Measurements from ENCODE around the gene SCYGR3. TPM values are rescaled to one million over a fixed set of nuclear protein-coding genes. Genes with fewer than 3 reads are reported as not detected.
A peak's percentile ranks its signal among the peaks of the same experiment; 100 is the strongest.

SCYGR3 gene
- polyA plus RNA-seq, 1 donor from 2014 or later, result not detected

- H3K36me3 ChIP-seq (ENCODE audit: insufficient read depth, low read length), result no peaks in the 10 kb centered on the region
- H2AFZ ChIP-seq (ENCODE audit: low read depth, low read length), result no peak overlapping the region
- peak overlapping the region; percentile 75 for H3K4me2 ChIP-seq (ENCODE audit: low read length)
- H4K20me1 ChIP-seq (ENCODE audit: insufficient read depth), result no peaks in the 10 kb centered on the region
- TF ChIP-seq, protein P1, sequence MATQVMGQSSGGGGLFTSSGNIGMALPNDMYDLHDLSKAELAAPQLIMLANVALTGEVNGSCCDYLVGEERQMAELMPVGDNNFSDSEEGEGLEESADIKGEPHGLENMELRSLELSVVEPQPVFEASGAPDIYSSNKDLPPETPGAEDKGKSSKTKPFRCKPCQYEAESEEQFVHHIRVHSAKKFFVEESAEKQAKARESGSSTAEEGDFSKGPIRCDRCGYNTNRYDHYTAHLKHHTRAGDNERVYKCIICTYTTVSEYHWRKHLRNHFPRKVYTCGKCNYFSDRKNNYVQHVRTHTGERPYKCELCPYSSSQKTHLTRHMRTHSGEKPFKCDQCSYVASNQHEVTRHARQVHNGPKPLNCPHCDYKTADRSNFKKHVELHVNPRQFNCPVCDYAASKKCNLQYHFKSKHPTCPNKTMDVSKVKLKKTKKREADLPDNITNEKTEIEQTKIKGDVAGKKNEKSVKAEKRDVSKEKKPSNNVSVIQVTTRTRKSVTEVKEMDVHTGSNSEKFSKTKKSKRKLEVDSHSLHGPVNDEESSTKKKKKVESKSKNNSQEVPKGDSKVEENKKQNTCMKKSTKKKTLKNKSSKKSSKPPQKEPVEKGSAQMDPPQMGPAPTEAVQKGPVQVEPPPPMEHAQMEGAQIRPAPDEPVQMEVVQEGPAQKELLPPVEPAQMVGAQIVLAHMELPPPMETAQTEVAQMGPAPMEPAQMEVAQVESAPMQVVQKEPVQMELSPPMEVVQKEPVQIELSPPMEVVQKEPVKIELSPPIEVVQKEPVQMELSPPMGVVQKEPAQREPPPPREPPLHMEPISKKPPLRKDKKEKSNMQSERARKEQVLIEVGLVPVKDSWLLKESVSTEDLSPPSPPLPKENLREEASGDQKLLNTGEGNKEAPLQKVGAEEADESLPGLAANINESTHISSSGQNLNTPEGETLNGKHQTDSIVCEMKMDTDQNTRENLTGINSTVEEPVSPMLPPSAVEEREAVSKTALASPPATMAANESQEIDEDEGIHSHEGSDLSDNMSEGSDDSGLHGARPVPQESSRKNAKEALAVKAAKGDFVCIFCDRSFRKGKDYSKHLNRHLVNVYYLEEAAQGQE (IDR thresholded peaks at IDR 0.05; ENCODE audit: borderline replicate concordance), result no peak
- TF ChIP-seq EZH2 (IDR thresholded peaks at IDR 0.05; ENCODE audit: borderline replicate concordance, insufficient read depth, low read length, poor library complexity, severe bottlenecking) (no peak), SMC3 (conservative IDR thresholded peaks at IDR 0.05; ENCODE audit: poor library complexity) (no peak), MXI1 (conservative IDR thresholded peaks at IDR 0.05; ENCODE audit: poor library complexity, severe bottlenecking) (no peak), RAD21 (conservative IDR thresholded peaks at IDR 0.05) (no peak), POLR2AphosphoS5 (IDR thresholded peaks at IDR 0.05) (no peak), EP300 (conservative IDR thresholded peaks at IDR 0.05; ENCODE audit: poor library complexity, severe bottlenecking) (no peak), TAF1 (IDR thresholded peaks at IDR 0.05; ENCODE audit: low read depth) (no peak)
- TF ChIP-seq, protein P2, sequence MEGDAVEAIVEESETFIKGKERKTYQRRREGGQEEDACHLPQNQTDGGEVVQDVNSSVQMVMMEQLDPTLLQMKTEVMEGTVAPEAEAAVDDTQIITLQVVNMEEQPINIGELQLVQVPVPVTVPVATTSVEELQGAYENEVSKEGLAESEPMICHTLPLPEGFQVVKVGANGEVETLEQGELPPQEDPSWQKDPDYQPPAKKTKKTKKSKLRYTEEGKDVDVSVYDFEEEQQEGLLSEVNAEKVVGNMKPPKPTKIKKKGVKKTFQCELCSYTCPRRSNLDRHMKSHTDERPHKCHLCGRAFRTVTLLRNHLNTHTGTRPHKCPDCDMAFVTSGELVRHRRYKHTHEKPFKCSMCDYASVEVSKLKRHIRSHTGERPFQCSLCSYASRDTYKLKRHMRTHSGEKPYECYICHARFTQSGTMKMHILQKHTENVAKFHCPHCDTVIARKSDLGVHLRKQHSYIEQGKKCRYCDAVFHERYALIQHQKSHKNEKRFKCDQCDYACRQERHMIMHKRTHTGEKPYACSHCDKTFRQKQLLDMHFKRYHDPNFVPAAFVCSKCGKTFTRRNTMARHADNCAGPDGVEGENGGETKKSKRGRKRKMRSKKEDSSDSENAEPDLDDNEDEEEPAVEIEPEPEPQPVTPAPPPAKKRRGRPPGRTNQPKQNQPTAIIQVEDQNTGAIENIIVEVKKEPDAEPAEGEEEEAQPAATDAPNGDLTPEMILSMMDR (IDR thresholded peaks at IDR 0.05; ENCODE audit: poor library complexity, severe bottlenecking), result no peak
- no peaks in the 10 kb centered on the region for H3K9me3 ChIP-seq (ENCODE audit: low read length)
- peak overlapping the region; percentile 24 for H3K9ac ChIP-seq (ENCODE audit: low read length)
- H3K27me3 ChIP-seq (ENCODE audit: insufficient read depth, low read depth, low read length), result no peaks in the 10 kb centered on the region
- peak overlapping the region; percentile 54 for H3K4me3 ChIP-seq (ENCODE audit: low read length)
- H3K9me2 ChIP-seq (ENCODE audit: insufficient read depth, low read length), result no peaks in the 10 kb centered on the region
- peaks cover 4% of the 10 kb centered on the region for H3F3A ChIP-seq (ENCODE audit: insufficient read depth, low read length, poor library complexity, severe bottlenecking)
- peaks cover 4% of the 10 kb centered on the region for H3K79me2 ChIP-seq (replicated peaks; ENCODE audit: insufficient read depth, low read length)
- peak overlapping the region; percentile 97 for H3K27ac ChIP-seq (ENCODE audit: low read length)
Observed at GRCh38 chr2:227632827-227633226, 18.2 kb upstream of the SCYGR3 start.

DNA sequence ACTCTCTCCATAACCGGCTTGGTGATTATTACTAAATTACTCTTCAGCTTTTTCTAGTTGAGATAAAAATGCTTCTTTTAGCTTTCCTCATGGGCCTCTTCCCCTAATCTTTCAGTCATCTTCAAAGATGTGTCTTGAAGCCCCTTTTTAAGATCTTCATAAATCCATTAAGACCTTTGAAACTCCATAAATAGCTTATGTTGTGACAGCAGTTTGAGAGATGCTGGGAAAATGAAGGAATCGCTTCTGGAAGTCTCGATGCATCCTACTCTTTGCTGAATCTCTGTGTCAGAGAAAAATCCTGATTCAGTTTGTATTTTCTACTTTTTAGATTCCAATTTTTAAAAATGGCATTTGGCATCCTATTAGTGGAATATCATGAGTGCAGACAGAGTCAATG lies 15.7 kb upstream of the SCYGR3 start:
- H3K9me3 ChIP-seq (ENCODE audit: low read length), result no peaks in the 10 kb centered on the region
- peak overlapping the region; percentile 54 for H3K4me3 ChIP-seq (ENCODE audit: low read length)
- H3K27ac ChIP-seq (ENCODE audit: low read length), result peak overlapping the region; percentile 97
- TF ChIP-seq EZH2 (IDR thresholded peaks at IDR 0.05; ENCODE audit: borderline replicate concordance, insufficient read depth, low read length, poor library complexity, severe bottlenecking) (no peak), SMC3 (conservative IDR thresholded peaks at IDR 0.05; ENCODE audit: poor library complexity) (no peak), POLR2AphosphoS5 (IDR thresholded peaks at IDR 0.05) (peak; percentile 87), TAF1 (IDR thresholded peaks at IDR 0.05; ENCODE audit: low read depth) (no peak), RAD21 (conservative IDR thresholded peaks at IDR 0.05) (peak; percentile 36), EP300 (conservative IDR thresholded peaks at IDR 0.05; ENCODE audit: poor library complexity, severe bottlenecking) (peak; percentile 97), MXI1 (conservative IDR thresholded peaks at IDR 0.05; ENCODE audit: poor library complexity, severe bottlenecking) (no peak)
- TF ChIP-seq, protein P1 (IDR thresholded peaks at IDR 0.05; ENCODE audit: borderline replicate concordance), result peak; percentile 100
- TF ChIP-seq, protein P2 (IDR thresholded peaks at IDR 0.05; ENCODE audit: poor library complexity, severe bottlenecking), result no peak
- H3K79me2 ChIP-seq (replicated peaks; ENCODE audit: insufficient read depth, low read length), result peaks cover 4% of the 10 kb centered on the region
- H3F3A ChIP-seq (ENCODE audit: insufficient read depth, low read length, poor library complexity, severe bottlenecking), result peaks cover 4% of the 10 kb centered on the region
- no peaks in the 10 kb centered on the region for H3K36me3 ChIP-seq (ENCODE audit: insufficient read depth, low read length)
- H3K27me3 ChIP-seq (ENCODE audit: insufficient read depth, low read depth, low read length), result no peaks in the 10 kb centered on the region
- H3K9ac ChIP-seq (ENCODE audit: low read length), result peak overlapping the region; percentile 63
- no peak overlapping the region for H2AFZ ChIP-seq (ENCODE audit: low read depth, low read length)
- H3K4me2 ChIP-seq (ENCODE audit: low read length), result peak overlapping the region; percentile 75
- no peaks in the 10 kb centered on the region for H3K9me2 ChIP-seq (ENCODE audit: insufficient read depth, low read length)
- H4K20me1 ChIP-seq (ENCODE audit: insufficient read depth), result no peaks in the 10 kb centered on the region
